T follicular helper cell (primary cell): Measurements from ENCODE around the gene PIK3C3.

Experiments used
- DNase-seq: peaks from one replicate; pipeline ENCODE4 v3.0.0-alpha.2; 2020; ENCODE audit warnings: low read depth

The PIK3C3 gene

GRCh38 chr18:42126586-42126985 is 171.6 kb downstream of the PIK3C3 start:
- DNase-seq: no peak

- no peak for DNase-seq
Observed at GRCh38 chr18:42131066-42131929, 176.3 kb downstream of the PIK3C3 start.

GRCh38 chr18:42131930-42132244 is 176.9 kb downstream of the PIK3C3 start:
- DNase-seq: no peak
